H9 (cell line): ENCODE data around the gene ACAA2. TPM values are rescaled to one million over a fixed set of nuclear protein-coding genes. Genes with fewer than 3 reads are reported as not detected.

ENCODE experiments used
- DNase-seq: peaks from one replicate; pipeline ENCODE4 v3.0.0-alpha.2; 2017
- H2AFZ ChIP-seq: one replicate; pipeline ENCODE4 v1.6.1; 2013; ENCODE audit warnings: mild to moderate bottlenecking, low read length, control low read depth, moderate library complexity
- H2AK5ac ChIP-seq: 2 replicates; pipeline ENCODE4 v1.6.1; 2013; ENCODE audit warnings: low read length, control low read depth, mixed read lengths; ENCODE audit not compliant: insufficient read length
- H2BK120ac ChIP-seq: one replicate; pipeline ENCODE4 v1.6.1; 2013; ENCODE audit warnings: low read depth, mild to moderate bottlenecking, low read length, control low read depth, inconsistent platforms; ENCODE audit not compliant: poor library complexity, severe bottlenecking
- H2BK12ac ChIP-seq: 2 replicates; pipeline ENCODE4 v1.6.1; 2013; ENCODE audit warnings: low read length, control low read depth, mixed read lengths, low read depth; ENCODE audit not compliant: insufficient read length
- H2BK15ac ChIP-seq: 2 replicates; pipeline ENCODE4 v1.6.1; 2013; ENCODE audit warnings: low read depth, low read length, control low read depth
- H2BK20ac ChIP-seq: one replicate; pipeline ENCODE4 v1.6.1; 2013; ENCODE audit warnings: low read depth, mild to moderate bottlenecking, low read length, control low read depth, inconsistent platforms; ENCODE audit not compliant: poor library complexity, severe bottlenecking
- H2BK5ac ChIP-seq: 2 replicates; pipeline ENCODE4 v1.6.1; 2013; ENCODE audit warnings: low read length, control low read depth, mixed read lengths; ENCODE audit not compliant: insufficient read length
- H3K14ac ChIP-seq: 2 replicates; pipeline ENCODE4 v1.6.1; 2013; ENCODE audit warnings: low read length, control low read depth; ENCODE audit not compliant: insufficient read depth
- H3K18ac ChIP-seq: 2 replicates; pipeline ENCODE4 v1.6.1; 2013; ENCODE audit warnings: low read depth, mild to moderate bottlenecking, mixed read lengths, low read length, control low read depth; ENCODE audit not compliant: insufficient read length
- H3K23ac ChIP-seq: 2 replicates; pipeline ENCODE4 v1.6.1; 2013; ENCODE audit warnings: low read length, control low read depth, mixed read lengths, low read depth; ENCODE audit not compliant: insufficient read length
- H3K23me2 ChIP-seq: 2 replicates; pipeline ENCODE4 v1.6.1; 2013; ENCODE audit warnings: low read depth, mild to moderate bottlenecking, mixed read lengths, low read length, control low read depth; ENCODE audit not compliant: insufficient read length, poor library complexity, severe bottlenecking
- H3K27ac ChIP-seq: 2 replicates; pipeline ENCODE4 v1.5.1; 2013; ENCODE audit warnings: low read length, control low read depth, mixed read lengths, low read depth; ENCODE audit not compliant: insufficient read length
- H3K27me3 ChIP-seq: 2 replicates; pipeline ENCODE4 v1.6.1; 2013; ENCODE audit warnings: low read length, control low read depth, inconsistent platforms; ENCODE audit not compliant: insufficient read depth
- H3K4ac ChIP-seq: 2 replicates; pipeline ENCODE4 v1.6.1; 2013; ENCODE audit warnings: low read depth, mild to moderate bottlenecking, control low read depth, inconsistent platforms, low read length, moderate library complexity
- H3K4me1 ChIP-seq: 2 replicates; pipeline ENCODE4 v1.6.1; 2013; ENCODE audit warnings: low read length, control low read depth, inconsistent platforms; ENCODE audit not compliant: insufficient read depth
- H3K4me2 ChIP-seq: 2 replicates; pipeline ENCODE4 v1.6.1; 2013; ENCODE audit warnings: low read length, control low read depth, mixed read lengths; ENCODE audit not compliant: insufficient read length, insufficient read depth
- H3K56ac ChIP-seq: 2 replicates; pipeline ENCODE4 v1.6.1; 2013; ENCODE audit warnings: low read depth, mild to moderate bottlenecking, mixed read lengths, low read length, control low read depth; ENCODE audit not compliant: insufficient read length
- H3K79me1 ChIP-seq: 2 replicates; pipeline ENCODE4 v1.6.1; 2013; ENCODE audit warnings: low read depth, mild to moderate bottlenecking, moderate library complexity, low read length, control low read depth, inconsistent platforms; ENCODE audit not compliant: insufficient read depth, poor library complexity, severe bottlenecking
- H3K79me2 ChIP-seq: 2 replicates; pipeline ENCODE4 v1.6.1; 2013; ENCODE audit warnings: low read length, control low read depth, inconsistent platforms; ENCODE audit not compliant: insufficient read depth
- H3K9ac ChIP-seq: 2 replicates; pipeline ENCODE4 v1.6.1; 2013; ENCODE audit warnings: low read length, control low read depth, mixed read lengths; ENCODE audit not compliant: insufficient read length; ENCODE audit errors: extremely low read depth
- H3K9me3 ChIP-seq: one replicate; pipeline ENCODE4 v1.6.1; 2013; ENCODE audit warnings: low read depth, low read length, inconsistent platforms; ENCODE audit not compliant: control insufficient read depth
- H3T11ph ChIP-seq: one replicate; pipeline ENCODE4 v1.6.1; 2013; ENCODE audit warnings: mild to moderate bottlenecking, low read length, control low read depth, inconsistent platforms
- H4K20me1 ChIP-seq: one replicate; pipeline ENCODE4 v1.6.1; 2013; ENCODE audit not compliant: control insufficient read depth, insufficient read length, insufficient read depth
- H4K5ac ChIP-seq: 2 replicates; pipeline ENCODE4 v1.6.1; 2013; ENCODE audit warnings: low read depth, mild to moderate bottlenecking, mixed read lengths, low read length, control low read depth; ENCODE audit not compliant: insufficient read length
- H4K8ac ChIP-seq: replicated peaks from 2 replicates; pipeline ENCODE4 v1.6.1; 2013; ENCODE audit warnings: low read length, control low read depth, mixed read lengths, low read depth; ENCODE audit not compliant: insufficient read length
- H4K91ac ChIP-seq: 2 replicates; pipeline ENCODE4 v1.6.1; 2013; ENCODE audit warnings: low read depth, mild to moderate bottlenecking, moderate library complexity, mixed read lengths, low read length, control low read depth; ENCODE audit not compliant: insufficient read length
- H3K27ac Mint-ChIP-seq, 3 experiments: 2 replicates in 2 of 3; 3 replicates in 1 of 3; pipeline ENCODE4 v1.8.0; 2020 to 2021; ENCODE audit warnings: mixed read lengths in 3 of 3, mild to moderate bottlenecking in 1 of 3, moderate library complexity in 1 of 3
- H3K27me3 Mint-ChIP-seq: 2 replicates; pipeline ENCODE4 v1.8.0; 2021; ENCODE audit warnings: low read depth, mild to moderate bottlenecking, moderate library complexity, mixed read lengths
- H3K36me3 Mint-ChIP-seq, 3 experiments: 2 replicates in 2 of 3; 3 replicates in 1 of 3; pipeline ENCODE4 v1.8.0; 2020 to 2021; ENCODE audit warnings: low read depth in 3 of 3, mixed read lengths in 3 of 3; ENCODE audit not compliant: insufficient read depth in 1 of 3
- H3K4me1 Mint-ChIP-seq, 2 experiments: 2 replicates each; pipeline ENCODE4 v1.8.0; 2020; ENCODE audit warnings: mixed read lengths in 2 of 2
- H3K4me3 Mint-ChIP-seq, 2 experiments: 2 replicates in 1 of 2; 3 replicates in 1 of 2; pipeline ENCODE4 v1.8.0; 2020 to 2021; ENCODE audit warnings: mild to moderate bottlenecking in 2 of 2, mixed read lengths in 2 of 2, moderate library complexity in 1 of 2
- H3K9me3 Mint-ChIP-seq, 2 experiments: 2 replicates in 1 of 2; 3 replicates in 1 of 2; pipeline ENCODE4 v1.8.0; 2020; ENCODE audit warnings: mild to moderate bottlenecking in 2 of 2, mixed read lengths in 2 of 2, moderate library complexity in 1 of 2
- CTCF ChIP-seq: fragments of 200-600 bp; sonication (generic); conservative IDR thresholded peaks from 3 replicates; pipeline ENCODE4 v1.8.0; 2021; ENCODE audit warnings: antibody characterized with exemption, mild to moderate bottlenecking
- WGBS: extraction: QIAGEN DNeasy Blood & Tissue Kit; methylation state at CpG from one replicate; pipeline ENCODE4 v1.1.7; 2013; ENCODE audit warnings: missing lambda C conversion rate, low lambda C conversion rate, mixed read lengths; ENCODE audit not compliant: insufficient read length; ENCODE audit errors: extremely low coverage; 5-methylcytosine and 5-hydroxymethylcytosine counted together
- total RNA-seq: library from RNA; stranded (reverse); gene quantifications from 2 replicates; pipeline ENCODE4 v1.2.1, GENCODE V29; 2021

The ACAA2 gene
- total RNA-seq, 1 experiment from 2014 or later, result 115 TPM

- no peaks in the 10 kb centered on the region for H3K36me3 Mint-ChIP-seq
- H3K9me3 Mint-ChIP-seq, result no peaks in the 10 kb centered on the region; a peak in 1 of 5 replicates
- DNase-seq, result no peak
- H3K4me1 ChIP-seq, result peaks cover 2% of the 10 kb centered on the region; the same call in 1 of the 2 replicates
- peaks cover 2% of the 10 kb centered on the region for H3K27me3 Mint-ChIP-seq
- no peak overlapping the region for H3K14ac ChIP-seq
- no peak overlapping the region for H3K4me3 Mint-ChIP-seq
- H3K18ac ChIP-seq, result no peak overlapping the region
- H2BK20ac ChIP-seq, result no peak overlapping the region
- H2AFZ ChIP-seq, result no peak overlapping the region
- TF ChIP-seq CTCF, result no peak
- no peak overlapping the region for H2BK15ac ChIP-seq
- H3K79me2 ChIP-seq, result no peaks in the 10 kb centered on the region
- H3K56ac ChIP-seq, result no peak overlapping the region
- no peak overlapping the region for H4K5ac ChIP-seq
- no peaks in the 10 kb centered on the region for H3K9me3 ChIP-seq
- H2BK5ac ChIP-seq, result no peak overlapping the region
- no peak overlapping the region for H2BK120ac ChIP-seq
- no peaks in the 10 kb centered on the region for H3K79me1 ChIP-seq
- no peak overlapping the region for H3K9ac ChIP-seq
- H4K20me1 ChIP-seq, result no peaks in the 10 kb centered on the region
- no peak overlapping the region for H3K27ac ChIP-seq
- H3K4me1 Mint-ChIP-seq, result peaks cover 13 to 30% of the 10 kb centered on the region in 2 experiments
- H3T11ph ChIP-seq, result no peak overlapping the region
- H3K27ac Mint-ChIP-seq, result no peak overlapping the region
- no peaks in the 10 kb centered on the region for H3K23me2 ChIP-seq
- H3K4me2 ChIP-seq, result no peak overlapping the region
- H4K8ac ChIP-seq, result no peak overlapping the region
- no peak overlapping the region for H3K4ac ChIP-seq
- H3K23ac ChIP-seq, result no peak overlapping the region
- no peak overlapping the region for H4K91ac ChIP-seq
- no peaks in the 10 kb centered on the region for H3K27me3 ChIP-seq
- no peak overlapping the region for H2BK12ac ChIP-seq
- no peak overlapping the region for H2AK5ac ChIP-seq
- WGBS, result no CpG with 5 or more reads among the region's 2 CpGs
Measured at GRCh38 chr18:49763590-49763989, 49.7 kb downstream of the ACAA2 start.
